Naive thymus-derived CD8-positive, alpha-beta T cell (primary cell): Measurements from ENCODE around the gene RHOBTB3. TPM values are rescaled to one million over a fixed set of nuclear protein-coding genes. Genes with fewer than 3 reads are reported as not detected.
"Not testable (repeated sequence)": the region's sequence is repeated elsewhere in the genome, so short reads cannot be mapped to it uniquely, and the experiment has no call there.

Experiments
- ATAC-seq, 2 donors: fragments of 150-1000 bp; cut with Tn5 transposase in 1 of 2; sonication (Bioruptor Pico), chemical (Tn5 transposase) in 1 of 2; 1 replicate in 1 of 2; 2 replicates in 1 of 2; pipeline ENCODE4 v1.10.0; 2021; ENCODE audit warnings: mild to moderate bottlenecking in 2 of 2, moderate library complexity in 2 of 2
- POLR2A ChIA-PET: fragments of 350-600 bp; sonication (Branson Sonifier 250); formaldehyde crosslinking; loops from one replicate; lab custom pipeline; 2021; ENCODE audit warnings: antibody characterized with exemption; lab: Charles Lee
- DNase-seq, 10 donors: peaks; one replicate each; pipeline versions ENCODE4 v3.0.0 to v3.0.0-alpha.2; 2020 to 2022
- H3K27ac Mint-ChIP-seq, 10 donors: one replicate each; pipeline ENCODE4 v1.8.0; 2020 to 2022; ENCODE audit warnings: mild to moderate bottlenecking in 10 of 10, mixed read lengths in 10 of 10, moderate library complexity in 4 of 10, inconsistent platforms in 1 of 10
- H3K27me3 Mint-ChIP-seq, 5 donors: one replicate each; pipeline ENCODE4 v1.8.0; 2021 to 2022; ENCODE audit warnings: mixed read lengths in 5 of 5
- H3K36me3 Mint-ChIP-seq, 3 donors: one replicate each; pipeline ENCODE4 v1.8.0; 2020 to 2022; ENCODE audit warnings: mixed read lengths in 3 of 3, mild to moderate bottlenecking in 2 of 3, inconsistent platforms in 1 of 3
- H3K4me1 Mint-ChIP-seq, 4 donors: one replicate each; pipeline ENCODE4 v1.8.0; 2021 to 2022; ENCODE audit warnings: mixed read lengths in 4 of 4
- H3K4me3 Mint-ChIP-seq, 10 donors: one replicate each; pipeline ENCODE4 v1.8.0; 2020 to 2022; ENCODE audit warnings: mild to moderate bottlenecking in 10 of 10, mixed read lengths in 10 of 10, moderate library complexity in 6 of 10, inconsistent platforms in 1 of 10
- H3K9me3 Mint-ChIP-seq, 9 donors: one replicate each; pipeline ENCODE4 v1.8.0; 2020 to 2022; ENCODE audit warnings: mixed read lengths in 9 of 9, mild to moderate bottlenecking in 3 of 9, inconsistent platforms in 1 of 9, moderate library complexity in 1 of 9
- polyA plus RNA-seq, 3 donors: library from polyadenylated mRNA; unstranded; fragments of 300-500 nt; fragmentation: Illumina TruSeq; gene quantifications; one replicate each; pipeline ENCODE4 v1.2.3, GENCODE V29; 2021
- total RNA-seq, 8 experiments: library from RNA in 2 of 8; stranded (reverse) in 2 of 8; gene quantifications; one replicate each; pipeline ENCODE4 v1.2.3 and lab custom pipeline; 2021 to 2026

RHOBTB3 gene
- total and polyA plus RNA-seq, 5 experiments from 2014 or later = 0.25 to 2.9 (median 0.60) TPM

GRCh38 chr5:95836544-95836943 is 105.4 kb downstream of the RHOBTB3 start:
- H3K4me1 Mint-ChIP-seq = peaks cover 33 to 71% (median 66%) of the 10 kb centered on the region in 4 donors
- H3K36me3 Mint-ChIP-seq = no peaks in the 10 kb centered on the region
- POLR2A ChIA-PET = interaction anchor here (2.9 to 9.1 kb wide), 2 partner anchors 16 to 27 kb away, joined by 12 to 250 read pairs; partner anchors contain the start of gene GLRX
- no peaks in the 10 kb centered on the region for H3K9me3 Mint-ChIP-seq
- ATAC-seq (no peak), DNase-seq (no peak)
- peak overlapping the region in 8 of 10 donors; percentile 68 to 98 (median 93) for H3K27ac Mint-ChIP-seq
- H3K4me3 Mint-ChIP-seq = peak overlapping the region in 9 of 10 donors; percentile 35 to 96 (median 91)
- H3K27me3 Mint-ChIP-seq = no peaks in the 10 kb centered on the region

DNA sequence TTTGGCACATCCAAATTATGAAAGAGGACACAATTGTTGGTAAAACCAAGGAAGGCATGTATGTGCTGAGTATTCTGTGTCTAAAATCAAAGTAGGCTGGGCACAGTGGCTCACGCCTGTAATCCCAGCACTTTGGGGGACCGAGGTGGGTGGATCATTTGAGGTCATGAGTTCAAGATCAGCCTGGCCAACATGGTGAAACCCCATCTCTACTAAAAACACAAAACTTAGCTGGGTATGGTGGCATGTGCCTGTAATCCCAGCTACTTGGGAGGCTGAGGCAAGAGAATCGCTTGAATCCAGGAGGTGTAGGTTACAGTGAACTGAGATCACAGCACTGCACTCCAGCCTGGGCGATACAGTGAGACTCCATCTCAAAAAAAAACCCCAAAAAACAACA is 105.8 kb downstream of the RHOBTB3 start:
- H3K27me3 Mint-ChIP-seq, DNase-seq, ATAC-seq, H3K9me3 Mint-ChIP-seq, H3K36me3 Mint-ChIP-seq: not testable (repeated sequence)
- Mint-ChIP-seq H3K27ac (peak overlapping the region in 9 of 10 donors; percentile 55 to 98 (median 87)), H3K4me3 (peak overlapping the region in 8 of 10 donors; percentile 35 to 96 (median 89)), H3K4me1 (peaks cover 30 to 72% (median 62%) of the 10 kb centered on the region in 4 donors)
- POLR2A ChIA-PET = interaction anchor here (1.1 to 9.1 kb wide), 4 partner anchors 16 to 51 kb away, joined by 3 to 250 read pairs (median 8); partner anchors contain the start of gene GLRX

- DNase-seq = no peak
- H3K27ac Mint-ChIP-seq = peak overlapping the region in 8 of 10 donors; percentile 0 to 98 (median 61)
- H3K4me1 Mint-ChIP-seq = peaks cover 28 to 72% (median 60%) of the 10 kb centered on the region in 4 donors
Measured at GRCh38 chr5:95837492-95837891, 106.4 kb downstream of the RHOBTB3 start.

GRCh38 chr5:95838001-95838520 is 106.9 kb downstream of the RHOBTB3 start:
- no peaks in the 10 kb centered on the region for H3K27me3 Mint-ChIP-seq
- POLR2A ChIA-PET = interaction anchor here (0.6 to 9.1 kb wide), 5 partner anchors 17 to 960 kb away, joined by 3 to 250 read pairs (median 5); partner anchors contain the start of gene GLRX
- ATAC-seq = no peak
- DNase-seq = no peak
- H3K9me3 Mint-ChIP-seq = no peaks in the 10 kb centered on the region
- H3K4me3 Mint-ChIP-seq = no peak overlapping the region
- H3K4me1 Mint-ChIP-seq = peaks cover 27 to 72% (median 59%) of the 10 kb centered on the region in 4 donors
- H3K36me3 Mint-ChIP-seq = no peaks in the 10 kb centered on the region
- H3K27ac Mint-ChIP-seq = peak overlapping the region in 8 of 10 donors; percentile 0 to 98 (median 61)

More at GRCh38 chr5:95837492-95837891, 106.4 kb downstream of the RHOBTB3 start:
- peak overlapping the region in 1 of 10 donors; percentile 46 for H3K4me3 Mint-ChIP-seq
- no peaks in the 10 kb centered on the region for H3K27me3 Mint-ChIP-seq
- ATAC-seq = no peak
- POLR2A ChIA-PET = interaction anchor here (0.6 to 9.1 kb wide), 5 partner anchors 17 to 960 kb away, joined by 3 to 250 read pairs (median 5); partner anchors contain the start of gene GLRX
- H3K9me3 Mint-ChIP-seq = no peaks in the 10 kb centered on the region
- no peaks in the 10 kb centered on the region for H3K36me3 Mint-ChIP-seq

DNA sequence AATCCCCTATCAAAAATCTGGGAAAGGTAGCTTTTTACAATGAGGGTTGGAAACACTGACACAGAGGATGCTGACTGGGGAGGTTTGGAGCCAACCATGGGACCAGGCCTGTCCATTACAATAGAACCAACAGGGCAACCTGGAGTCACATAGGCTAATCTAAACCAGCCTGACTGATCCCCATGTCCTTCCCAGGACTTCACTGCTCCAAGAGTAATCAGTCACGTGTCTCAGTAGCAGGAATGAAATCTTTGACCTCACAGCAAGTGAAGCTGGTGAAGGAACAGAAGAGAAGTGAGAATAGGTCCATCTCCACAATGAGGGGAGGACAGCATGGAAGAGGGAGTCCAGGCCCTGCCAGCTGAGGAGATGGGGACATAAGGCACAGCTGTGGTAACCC is 107.4 kb downstream of the RHOBTB3 start:
- H3K4me3 Mint-ChIP-seq = no peak overlapping the region
- no peaks in the 10 kb centered on the region for H3K27me3 Mint-ChIP-seq
- POLR2A ChIA-PET = interaction anchor here (1.3 to 9.1 kb wide), 3 partner anchors 18 to 53 kb away, joined by 3 to 250 read pairs (median 12); partner anchors contain the start of gene GLRX
- H3K27ac Mint-ChIP-seq = peak overlapping the region in 5 of 10 donors; percentile 26 to 98 (median 75)
- H3K36me3 Mint-ChIP-seq = no peaks in the 10 kb centered on the region
- DNase-seq (no peak), ATAC-seq (no peak)
- peaks cover 30 to 72% (median 60%) of the 10 kb centered on the region in 4 donors for H3K4me1 Mint-ChIP-seq
- H3K9me3 Mint-ChIP-seq = no peaks in the 10 kb centered on the region

DNA sequence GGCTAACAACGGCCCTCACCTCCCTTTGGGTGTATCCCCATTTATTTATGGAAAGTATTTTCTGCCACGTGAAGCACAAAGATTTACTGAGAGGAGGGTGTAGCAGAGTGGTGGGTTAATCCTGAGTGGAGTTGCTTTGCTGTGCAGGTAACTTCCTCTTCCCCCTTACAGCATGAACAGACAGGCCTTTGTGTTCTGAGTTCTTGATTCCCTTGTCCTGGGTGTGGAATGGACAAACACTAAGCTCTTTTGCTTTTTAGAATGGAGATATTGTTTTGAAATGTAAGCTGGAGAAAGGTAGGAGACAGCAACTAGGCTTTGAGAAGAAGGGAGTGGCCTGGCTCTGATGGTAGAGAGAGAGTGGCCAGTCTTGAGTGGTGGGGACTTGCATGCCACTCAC is 108.5 kb downstream of the RHOBTB3 start:
- POLR2A ChIA-PET = interaction anchor here (0.7 to 9.1 kb wide), 3 partner anchors 19 to 697 kb away, joined by 6 to 250 read pairs (median 7); partner anchors contain the start of gene GLRX
- Mint-ChIP-seq H3K4me3 (peak overlapping the region in 1 of 10 donors; percentile 16), H3K36me3 (no peaks in the 10 kb centered on the region), H3K27ac (peak overlapping the region in 6 of 10 donors; percentile 18 to 75 (median 60)), H3K9me3 (no peaks in the 10 kb centered on the region), H3K27me3 (no peaks in the 10 kb centered on the region), H3K4me1 (peaks cover 25 to 64% (median 50%) of the 10 kb centered on the region in 4 donors)
- ATAC-seq (no peak), DNase-seq (no peak)

- H3K9me3 Mint-ChIP-seq = no peaks in the 10 kb centered on the region
- H3K27ac Mint-ChIP-seq = peak overlapping the region in 2 of 10 donors; percentile 7 to 40
- no peak overlapping the region for H3K4me3 Mint-ChIP-seq
- DNase-seq = no peak
- ATAC-seq = no peak
- H3K36me3 Mint-ChIP-seq = no peaks in the 10 kb centered on the region
- H3K27me3 Mint-ChIP-seq = no peaks in the 10 kb centered on the region
- POLR2A ChIA-PET = interaction anchor here (2.2 to 9.1 kb wide), 2 partner anchors 20 to 60 kb away, joined by 6 to 250 read pairs; partner anchors contain the start of gene GLRX
- H3K4me1 Mint-ChIP-seq = peaks cover 17 to 55% (median 42%) of the 10 kb centered on the region in 4 donors
Measured at GRCh38 chr5:95840956-95841705, 110.0 kb downstream of the RHOBTB3 start.

DNA sequence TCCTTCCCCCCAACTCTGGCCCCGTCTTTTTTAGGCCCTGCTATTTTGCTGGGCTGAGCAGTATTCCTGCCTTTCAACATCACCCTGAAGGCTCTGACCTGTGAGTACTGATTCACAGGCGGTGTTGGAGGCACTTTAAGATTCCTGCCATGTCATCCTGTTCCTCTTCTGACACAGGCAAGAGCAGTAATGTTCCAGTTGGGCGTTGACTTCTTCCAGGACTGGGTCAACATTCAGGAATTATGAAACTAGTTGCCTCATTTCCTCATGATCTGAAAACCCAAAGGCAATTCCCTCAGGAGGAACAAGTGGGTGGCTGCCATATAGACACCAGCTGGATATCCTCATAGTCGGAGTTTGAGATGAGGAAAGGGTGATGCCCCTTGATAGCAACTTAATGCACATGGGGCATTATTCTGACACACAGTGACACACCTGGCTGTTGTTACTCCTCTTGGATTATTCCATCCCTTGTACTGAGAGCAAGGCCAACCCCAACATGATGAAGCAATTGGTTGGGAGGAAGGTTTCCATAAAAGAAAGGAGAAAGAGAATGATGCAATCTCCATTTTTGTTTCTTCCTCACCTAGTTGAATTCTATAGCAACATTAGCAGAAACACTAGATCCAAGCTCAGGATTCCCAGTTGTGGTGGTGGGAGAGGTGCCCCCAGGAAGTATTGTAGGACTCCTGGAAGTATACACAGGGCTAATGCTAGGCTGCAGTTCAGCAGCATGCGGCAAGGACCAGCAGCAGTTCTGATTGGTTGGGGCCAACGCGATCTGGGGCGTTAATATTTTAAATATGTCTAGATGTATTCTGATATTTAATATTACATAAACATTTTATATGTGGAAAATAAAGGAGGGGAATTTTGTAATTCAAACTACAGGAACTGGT is 111.0 kb downstream of the RHOBTB3 start:
- DNase-seq (no peak), ATAC-seq (no peak)
- POLR2A ChIA-PET = interaction anchor here (2.6 to 9.1 kb wide), 2 partner anchors 21 to 61 kb away, joined by 19 to 250 read pairs; partner anchors contain the start of gene GLRX
- peak overlapping the region in 7 of 10 donors; percentile 20 to 93 (median 90) for H3K27ac Mint-ChIP-seq
- H3K4me3 Mint-ChIP-seq = peak overlapping the region in 3 of 10 donors; percentile 6 to 70 (median 60)
- H3K27me3 Mint-ChIP-seq = no peaks in the 10 kb centered on the region
- no peaks in the 10 kb centered on the region for H3K36me3 Mint-ChIP-seq
- H3K9me3 Mint-ChIP-seq = no peaks in the 10 kb centered on the region
- peaks cover 14 to 47% (median 33%) of the 10 kb centered on the region in 4 donors for H3K4me1 Mint-ChIP-seq

DNA sequence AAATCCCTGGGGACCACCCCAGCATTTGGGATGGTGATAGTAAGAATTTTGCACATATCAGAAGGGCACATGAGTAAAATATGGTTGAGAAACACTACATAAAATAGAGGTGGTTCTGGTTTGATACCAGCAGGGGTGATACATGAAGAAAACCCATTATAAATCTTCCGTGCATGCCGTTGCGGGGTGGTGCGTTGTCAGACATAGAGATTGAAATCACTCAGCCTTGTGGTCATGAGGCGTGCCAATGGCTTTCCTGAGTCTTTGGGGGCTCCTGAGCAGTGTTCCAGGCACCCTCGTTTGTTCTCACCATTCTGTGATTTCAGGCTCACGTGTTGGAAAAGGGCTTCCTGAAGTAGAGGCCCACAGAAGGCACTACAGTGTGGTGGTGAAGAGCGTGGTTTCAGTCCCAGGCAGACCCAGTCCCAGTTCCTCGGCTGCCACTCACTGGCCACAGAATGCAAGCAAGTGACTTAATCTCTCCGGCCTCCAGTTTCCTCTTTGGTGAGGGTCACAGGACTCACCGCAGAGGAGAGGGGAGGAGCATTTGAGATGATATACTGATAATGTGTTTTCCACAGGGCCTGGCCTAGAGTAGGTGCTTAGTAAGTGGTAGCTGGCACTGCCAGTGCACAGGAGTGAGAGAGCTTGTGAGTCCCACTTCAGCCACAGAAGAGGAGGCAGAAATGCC is 111.9 kb downstream of the RHOBTB3 start:
- H3K36me3 Mint-ChIP-seq = no peaks in the 10 kb centered on the region
- ATAC-seq = peak; percentile 82 to 87
- peaks cover 11 to 38% (median 27%) of the 10 kb centered on the region in 4 donors for H3K4me1 Mint-ChIP-seq
- H3K27ac Mint-ChIP-seq = peak overlapping the region; percentile 80 to 94 (median 90)
- peak in 8 of 10 donors; percentile 23 to 76 (median 38) for DNase-seq
- H3K4me3 Mint-ChIP-seq = peak overlapping the region; percentile 16 to 70 (median 59)
- H3K27me3 Mint-ChIP-seq = no peaks in the 10 kb centered on the region
- POLR2A ChIA-PET = interaction anchor here (0.6 to 2.6 kb wide), 6 partner anchors 8 to 115 kb away, joined by 3 to 19 read pairs (median 5); partner anchors contain the start of gene GLRX
- no peaks in the 10 kb centered on the region for H3K9me3 Mint-ChIP-seq

GRCh38 chr5:95843733-95844223 is 112.6 kb downstream of the RHOBTB3 start:
- H3K27me3 Mint-ChIP-seq = no peaks in the 10 kb centered on the region
- ATAC-seq (no peak), DNase-seq (no peak)
- H3K36me3 Mint-ChIP-seq = no peaks in the 10 kb centered on the region
- H3K27ac Mint-ChIP-seq = peak overlapping the region in 8 of 10 donors; percentile 69 to 94 (median 90)
- no peaks in the 10 kb centered on the region for H3K9me3 Mint-ChIP-seq
- POLR2A ChIA-PET = interaction anchor here (0.6 to 2.6 kb wide), 10 partner anchors 9 to 818 kb away, joined by 3 to 19 read pairs (median 5); partner anchors contain the start of gene GLRX
- peak overlapping the region in 2 of 10 donors; percentile 52 to 68 for H3K4me3 Mint-ChIP-seq
- H3K4me1 Mint-ChIP-seq = peaks cover 9 to 35% (median 22%) of the 10 kb centered on the region in 4 donors

- Mint-ChIP-seq H3K9me3 (no peaks in the 10 kb centered on the region), H3K27ac (peak overlapping the region in 3 of 10 donors; percentile 20 to 30 (median 25)), H3K36me3 (no peaks in the 10 kb centered on the region), H3K4me1 (peaks cover 9 to 34% (median 18%) of the 10 kb centered on the region in 4 donors), H3K4me3 (no peak overlapping the region), H3K27me3 (no peaks in the 10 kb centered on the region)
- POLR2A ChIA-PET = no interaction called here
- DNase-seq = no peak
- no peak for ATAC-seq
Measured at GRCh38 chr5:95845391-95845790, 114.3 kb downstream of the RHOBTB3 start.
